ENCODE data around the gene NDFIP1.
"Not testable (repeated sequence)": the region's sequence is repeated elsewhere in the genome, so short reads cannot be mapped to it uniquely, and the experiment has no call there.

DNA sequence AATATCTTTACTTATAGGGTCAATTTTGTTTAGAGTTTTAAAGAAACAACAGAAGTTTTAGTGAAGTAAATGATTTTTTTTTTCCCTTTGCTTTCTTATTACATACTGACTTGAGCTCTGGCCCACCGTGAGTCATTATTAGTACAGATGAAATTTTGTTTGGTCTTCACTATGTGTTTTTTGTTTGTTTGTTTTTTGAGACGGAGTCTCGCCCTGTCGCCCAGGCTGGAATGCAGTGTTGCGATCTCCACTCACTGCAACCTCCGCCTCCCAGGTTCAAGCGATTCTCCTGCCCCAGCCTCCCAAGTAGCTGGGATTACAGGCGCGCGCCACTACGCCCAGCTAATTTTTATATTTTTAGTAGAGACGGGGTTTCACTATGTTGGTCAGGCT, 45.9 kb downstream of the NDFIP1 start:
- not testable (repeated sequence) for TF ChIP-seq POLR2A (IDR thresholded peaks at IDR 0.05; ENCODE audit: extremely low read depth, insufficient read length); CTCF (IDR thresholded peaks at IDR 0.05; ENCODE audit: low read depth, low read length)

Measured in NB4 (cell line).